SH-SY5Y (cell line): Measurements from ENCODE around the gene GUCY2F.

Experiments
- GATA2 ChIP-seq: IDR thresholded peaks from 2 replicates; pipeline ENCODE4 v1.6.1; 2011; ENCODE audit warnings: mild to moderate bottlenecking, low read depth, low read length
- GATA3 ChIP-seq: IDR thresholded peaks from 2 replicates; pipeline ENCODE4 v1.6.1; 2011; ENCODE audit warnings: low read depth, mild to moderate bottlenecking, low read length, moderate library complexity

Gene GUCY2F

GRCh38 chrX:109373468-109373867 is 108.4 kb downstream of the GUCY2F start:
- TF ChIP-seq GATA3 (no peak), GATA2 (no peak)

- TF ChIP-seq GATA3 (no peak), GATA2 (no peak)
Observed at GRCh38 chrX:109372716-109373115, 109.2 kb downstream of the GUCY2F start.

DNA sequence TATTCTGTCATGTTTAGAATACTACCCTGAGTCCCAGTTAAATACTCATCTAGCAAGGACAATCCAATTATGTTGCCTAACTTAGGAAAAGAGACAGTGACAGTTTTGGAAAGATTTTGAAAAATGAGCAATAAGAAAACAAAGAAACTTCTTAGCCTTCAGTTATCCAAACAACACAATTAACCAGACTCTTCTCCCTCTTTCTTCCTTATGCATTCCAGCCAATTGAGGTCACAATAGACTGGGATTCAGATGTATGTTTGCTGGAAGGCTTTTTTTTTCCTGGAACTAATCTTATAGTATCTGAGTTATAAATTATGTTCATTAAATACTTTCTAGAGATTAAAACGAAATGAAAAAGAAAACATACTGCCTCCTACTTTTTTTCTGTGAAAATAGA is 109.6 kb downstream of the GUCY2F start:
- TF ChIP-seq GATA2 = no peak
- TF ChIP-seq GATA3 = no peak

DNA sequence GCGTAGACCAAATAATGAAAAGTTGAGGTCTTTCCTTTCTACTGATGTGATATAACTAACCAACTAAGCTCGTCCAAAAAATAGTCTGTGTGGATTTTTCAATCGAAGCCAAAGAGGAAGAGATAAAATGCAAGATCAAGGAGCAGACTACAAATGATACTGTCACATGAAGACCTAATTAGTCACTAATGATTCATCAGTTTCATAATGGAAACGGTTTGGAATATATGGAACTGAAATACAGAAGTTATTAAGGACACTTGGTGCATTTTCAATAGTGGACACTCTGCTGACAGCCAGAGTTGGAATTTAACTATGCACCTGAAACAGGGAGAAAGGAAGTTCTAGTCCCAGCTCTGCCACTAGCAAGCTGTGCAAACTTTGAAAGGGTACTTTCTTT is 119.8 kb downstream of the GUCY2F start:
- TF ChIP-seq GATA3 (no peak), GATA2 (no peak)

DNA sequence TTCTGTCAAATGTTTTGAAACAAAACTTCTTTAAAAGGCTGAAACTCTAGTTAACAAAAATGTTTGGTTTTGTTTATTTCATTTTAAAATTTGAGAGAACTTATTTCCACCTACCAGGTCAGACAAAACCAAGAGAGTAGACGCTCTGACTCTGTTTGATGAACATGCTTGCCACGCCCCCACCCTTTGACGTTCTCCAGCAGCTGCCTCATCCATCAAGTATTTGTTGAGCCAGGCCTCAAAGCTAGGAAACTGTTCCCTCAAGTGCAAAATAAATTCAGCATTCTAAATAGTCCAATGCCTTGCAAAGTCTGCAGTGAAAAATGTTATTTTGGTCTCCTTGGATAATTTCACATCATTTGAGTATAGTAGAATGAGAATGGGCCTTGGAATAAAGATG is 121.6 kb downstream of the GUCY2F start:
- TF ChIP-seq GATA3 (no peak), GATA2 (no peak)

DNA sequence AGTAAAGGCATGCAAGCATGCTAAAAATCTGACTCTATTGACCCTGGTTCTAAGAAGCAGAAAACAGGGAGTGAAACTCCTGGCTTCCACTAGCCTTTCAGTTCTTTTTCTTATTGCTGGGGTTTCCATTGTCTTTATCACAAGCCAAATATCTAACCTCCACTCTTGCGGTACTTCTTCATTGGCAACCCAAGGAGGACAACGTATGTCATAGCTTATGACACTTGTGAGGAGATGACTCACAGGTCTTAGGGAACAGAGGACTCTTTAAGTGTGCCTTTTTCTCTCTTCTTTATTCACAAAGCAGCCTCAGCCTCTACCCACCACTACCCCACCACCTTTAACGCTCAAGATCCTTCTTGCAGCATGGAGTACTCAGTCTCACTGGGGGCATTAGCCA is 124.2 kb downstream of the GUCY2F start:
- no peak for TF ChIP-seq GATA2
- no peak for TF ChIP-seq GATA3

DNA sequence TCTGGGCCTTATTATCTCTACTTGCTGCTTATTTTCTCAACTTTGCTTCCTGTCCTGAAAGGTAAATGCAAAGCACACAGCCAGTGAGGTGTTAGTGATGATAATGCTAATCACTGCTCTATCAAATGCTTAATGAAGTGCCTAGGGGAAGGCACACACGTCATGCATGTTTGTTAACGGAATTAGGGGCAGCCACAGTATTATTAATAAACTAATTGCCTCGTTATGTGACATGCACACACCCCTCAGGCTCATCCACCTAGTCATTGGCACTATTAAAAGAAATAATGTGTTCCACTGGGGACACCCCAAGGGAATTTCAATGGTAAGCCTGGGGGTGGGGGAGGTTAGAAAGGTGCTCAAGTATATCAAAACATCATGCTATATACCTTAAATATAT is 125.2 kb downstream of the GUCY2F start:
- no peak for TF ChIP-seq GATA2
- no peak for TF ChIP-seq GATA3

- no peak for TF ChIP-seq GATA3
Observed at GRCh38 chrX:109352066-109352588, 129.8 kb downstream of the GUCY2F start.

DNA sequence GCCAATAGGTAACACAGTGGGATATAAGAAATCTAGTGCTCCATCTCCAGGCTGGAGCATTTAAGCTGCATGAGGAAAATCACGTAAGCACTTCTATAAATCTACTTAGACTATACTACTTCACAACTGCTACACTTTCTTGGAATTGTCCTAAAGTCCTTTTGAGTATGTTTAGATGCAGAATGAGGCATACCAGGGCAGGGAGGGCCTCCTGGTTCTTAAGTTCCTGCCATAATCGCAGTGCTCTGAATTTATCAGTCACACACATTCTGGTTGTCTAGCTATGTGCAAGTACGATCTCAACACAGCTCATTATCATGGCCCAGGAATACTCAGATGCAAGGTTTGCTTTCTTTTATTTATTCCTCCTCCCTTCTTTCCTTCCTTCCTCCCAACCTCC is 130.3 kb downstream of the GUCY2F start:
- TF ChIP-seq GATA2 (no peak), GATA3 (no peak)

- TF ChIP-seq GATA3 (no peak), GATA2 (no peak)
Observed at GRCh38 chrX:109350551-109350950, 131.3 kb downstream of the GUCY2F start.

DNA sequence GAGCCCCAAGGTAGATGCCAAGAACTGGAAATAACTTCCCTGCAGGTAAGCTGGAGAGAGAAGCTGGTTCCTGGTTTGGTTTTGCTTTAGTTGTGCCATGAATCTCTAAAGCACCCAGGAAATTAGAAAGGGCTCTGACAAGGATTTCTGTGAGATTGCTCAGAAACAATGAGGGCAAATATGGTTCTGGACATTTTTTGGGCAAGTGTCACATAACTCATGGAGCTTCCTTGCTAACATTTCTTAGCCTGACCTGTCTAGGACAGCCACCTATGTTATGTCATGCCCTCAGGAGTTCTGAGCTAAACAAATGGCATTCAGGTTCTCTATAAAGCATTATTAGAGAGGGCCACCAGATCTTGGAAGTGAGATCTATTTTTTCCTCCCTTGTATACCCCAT is 131.8 kb downstream of the GUCY2F start:
- TF ChIP-seq GATA2 = no peak
- TF ChIP-seq GATA3 = no peak

- no peak for TF ChIP-seq GATA2
- TF ChIP-seq GATA3 = no peak
Observed at GRCh38 chrX:109347632-109348031, 134.3 kb downstream of the GUCY2F start.

DNA sequence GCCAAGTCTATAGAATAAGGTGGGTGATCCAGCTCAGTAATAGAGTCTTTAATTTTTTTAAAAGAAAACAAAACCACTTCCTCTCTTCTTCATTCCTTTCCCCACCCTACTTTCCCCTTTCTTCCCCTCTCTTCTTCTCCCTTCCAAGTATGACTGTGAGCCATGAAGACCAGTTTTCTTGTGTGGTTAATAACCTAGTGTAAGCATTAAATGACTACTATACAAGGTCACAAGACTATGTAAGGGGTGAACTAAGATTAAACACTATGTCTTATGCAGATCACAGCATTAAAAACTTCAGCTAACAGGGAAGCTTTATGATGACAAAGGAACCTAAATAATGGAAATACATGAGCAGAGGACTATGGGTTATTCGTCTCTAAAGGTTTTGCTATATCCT is 135.4 kb downstream of the GUCY2F start:
- TF ChIP-seq GATA3 (no peak), GATA2 (no peak)

- TF ChIP-seq GATA3 (no peak), GATA2 (no peak)
Observed at GRCh38 chrX:109345856-109346255, 136.0 kb downstream of the GUCY2F start.

DNA sequence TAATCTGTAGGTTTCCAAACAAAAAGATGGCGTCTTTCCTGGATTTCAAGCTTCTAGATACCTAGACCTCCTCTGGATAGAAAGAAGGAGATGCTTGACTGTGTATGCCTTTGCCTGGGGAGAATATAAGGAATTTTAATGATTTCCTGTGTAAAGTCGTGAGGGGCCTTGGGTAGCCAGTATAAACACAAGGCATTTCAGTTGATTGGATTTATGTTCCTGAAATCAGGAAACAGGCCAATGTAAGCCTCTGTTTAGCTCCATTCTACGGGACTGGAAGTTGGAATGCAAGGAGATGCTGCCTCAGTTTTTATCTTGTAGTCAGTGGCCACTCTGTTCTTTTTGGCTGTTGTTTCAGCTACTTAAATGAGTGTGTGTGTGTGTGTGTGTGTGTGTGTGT is 137.2 kb downstream of the GUCY2F start:
- TF ChIP-seq GATA2 (no peak), GATA3 (no peak)

GRCh38 chrX:109344101-109344500 is 137.8 kb downstream of the GUCY2F start:
- TF ChIP-seq GATA3 (no peak), GATA2 (no peak)
